DOHH2 (cell line): ENCODE data around the gene SNRPF.

ENCODE experiments used
- CTCF ChIP-seq: fragments of 200-600 bp; sonication (generic); IDR thresholded peaks from one replicate; pipeline ENCODE4 v1.5.1; 2014; ENCODE audit warnings: antibody characterized with exemption, mild to moderate bottlenecking, low read depth, low read length; ENCODE audit not compliant: poor library complexity, severe bottlenecking
- EZH2phosphoT487 ChIP-seq: fragments of 200-600 bp; sonication (generic); IDR thresholded peaks from 2 replicates; pipeline ENCODE4 v1.6.1; 2017; ENCODE audit warnings: borderline replicate concordance, mild to moderate bottlenecking, antibody characterized with exemption, low read length, moderate library complexity, mixed read lengths

DNA sequence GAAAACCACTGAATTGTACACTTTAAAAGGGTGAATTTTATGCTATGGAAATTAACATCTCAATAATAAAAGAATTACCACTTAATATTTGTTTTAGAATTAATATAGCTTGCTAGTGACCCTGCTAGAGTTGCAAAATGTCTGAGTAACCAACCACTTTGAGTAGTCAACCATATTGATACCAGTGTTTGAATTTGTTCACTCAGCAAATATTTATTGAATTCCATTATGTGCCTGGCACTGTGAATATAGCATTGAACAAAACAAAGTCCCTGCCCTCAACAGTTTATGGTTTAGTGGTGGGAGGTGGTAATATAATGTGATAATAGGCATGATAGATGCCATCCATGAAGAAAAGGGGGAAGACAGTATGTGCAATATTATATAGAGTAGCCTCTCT lies 4.6 kb downstream of the SNRPF start:
- no peak for TF ChIP-seq CTCF
- TF ChIP-seq EZH2phosphoT487: no peak
